Measurements from ENCODE around the gene SH3YL1.

SH3YL1 gene

GRCh38 chr2:258933-259332, 4.9 kb downstream of the SH3YL1 start:
- no peak for DNase-seq (ENCODE audit: low read depth in 2 of 3, low spot score in 2 of 3)

GRCh38 chr2:257842-258241, 6.0 kb downstream of the SH3YL1 start:
- DNase-seq (ENCODE audit: low read depth in 2 of 3, low spot score in 2 of 3): no peak

- DNase-seq (ENCODE audit: low read depth in 2 of 3, low spot score in 2 of 3): no peak
Measured at GRCh38 chr2:257429-257828, 6.4 kb downstream of the SH3YL1 start.

- no peak for DNase-seq (ENCODE audit: low read depth in 2 of 3, low spot score in 2 of 3)
Measured at GRCh38 chr2:256094-256493, 7.7 kb downstream of the SH3YL1 start.

- DNase-seq (ENCODE audit: low read depth in 2 of 3, low spot score in 2 of 3): no peak
Measured at GRCh38 chr2:255195-255594, 8.6 kb downstream of the SH3YL1 start.

- no peak for DNase-seq (ENCODE audit: low read depth in 2 of 3, low spot score in 2 of 3)
Measured at GRCh38 chr2:254241-254640, 9.6 kb downstream of the SH3YL1 start.

GRCh38 chr2:253202-253638, 10.6 kb downstream of the SH3YL1 start:
- no peak for DNase-seq (ENCODE audit: low read depth in 2 of 3, low spot score in 2 of 3)

GRCh38 chr2:252001-252602, 11.7 kb downstream of the SH3YL1 start:
- DNase-seq (ENCODE audit: low read depth in 2 of 3, low spot score in 2 of 3): no peak

GRCh38 chr2:249538-250042, 14.2 kb downstream of the SH3YL1 start:
- DNase-seq (ENCODE audit: low read depth in 2 of 3, low spot score in 2 of 3): no peak

GRCh38 chr2:248724-249123, 15.1 kb downstream of the SH3YL1 start:
- DNase-seq (ENCODE audit: low read depth in 2 of 3, low spot score in 2 of 3): no peak

- DNase-seq (ENCODE audit: low read depth in 2 of 3, low spot score in 2 of 3): no peak
Measured at GRCh38 chr2:246489-247144, 17.2 kb downstream of the SH3YL1 start.

- DNase-seq (ENCODE audit: low read depth in 2 of 3, low spot score in 2 of 3): no peak
Measured at GRCh38 chr2:244547-244946, 19.3 kb downstream of the SH3YL1 start.

GRCh38 chr2:238869-239268, 25.0 kb downstream of the SH3YL1 start:
- no peak for DNase-seq (ENCODE audit: low read depth in 2 of 3, low spot score in 2 of 3)

GRCh38 chr2:238431-238830, 25.4 kb downstream of the SH3YL1 start:
- DNase-seq (ENCODE audit: low read depth in 2 of 3, low spot score in 2 of 3): no peak

GRCh38 chr2:237878-238277, 26.0 kb downstream of the SH3YL1 start:
- no peak for DNase-seq (ENCODE audit: low read depth in 2 of 3, low spot score in 2 of 3)

GRCh38 chr2:236993-237539, 26.8 kb downstream of the SH3YL1 start:
- DNase-seq (ENCODE audit: low read depth in 2 of 3, low spot score in 2 of 3): no peak

GRCh38 chr2:234421-234820, 29.4 kb downstream of the SH3YL1 start:
- no peak for DNase-seq (ENCODE audit: low read depth in 2 of 3, low spot score in 2 of 3)

- no peak for DNase-seq (ENCODE audit: low read depth in 2 of 3, low spot score in 2 of 3)
Measured at GRCh38 chr2:233030-233429, 30.8 kb downstream of the SH3YL1 start.

- no peak for DNase-seq (ENCODE audit: low read depth in 2 of 3, low spot score in 2 of 3)
Measured at GRCh38 chr2:231521-232185, 32.2 kb downstream of the SH3YL1 start.

- no peak for DNase-seq (ENCODE audit: low read depth in 2 of 3, low spot score in 2 of 3)
Measured at GRCh38 chr2:228518-229278, 35.1 kb downstream of the SH3YL1 start.

- no peak for DNase-seq (ENCODE audit: low read depth in 2 of 3, low spot score in 2 of 3)
Measured at GRCh38 chr2:228115-228514, 35.7 kb downstream of the SH3YL1 start.

Data from activated CD8-positive, alpha-beta memory T cell treated with anti-CD3 and anti-CD28 coated beads for 48 hours (primary cell).